GM12892 (cell line): ENCODE measurements around the gene GFRA4.

Source experiments
- POLR2A ChIP-seq: IDR thresholded peaks from 2 replicates; pipeline ENCODE4 v1.6.1; 2011; ENCODE audit warnings: low read depth, low read length, control low read depth
- POLR2AphosphoS5 ChIP-seq: IDR thresholded peaks from 2 replicates; pipeline ENCODE4 v1.6.1; 2011; ENCODE audit warnings: low read depth, low read length, control low read depth
- TAF1 ChIP-seq: IDR thresholded peaks from 2 replicates; pipeline ENCODE4 v1.6.1; 2011; ENCODE audit warnings: low read depth, mild to moderate bottlenecking, control low read depth, low read length, borderline replicate concordance

GRCh38 chr20:3627476-3627875 lies 35.7 kb downstream of the GFRA4 start:
- TF ChIP-seq POLR2A = no peak
- no peak for TF ChIP-seq POLR2AphosphoS5
- no peak for TF ChIP-seq TAF1
